ENCODE measurements around the gene GABPA.

- TF ChIP-seq YY1 (IDR thresholded peaks at IDR 0.05; ENCODE audit: insufficient read depth, insufficient read length), result no peak
- TF ChIP-seq SUZ12 (IDR thresholded peaks at IDR 0.05; ENCODE audit: extremely low read depth, insufficient read depth, insufficient read length), result no peak
Observed at GRCh38 chr21:25818121-25818520, 83.3 kb downstream of the GABPA start.

All from NT2/D1 (cell line).